Caco-2 (cell line): ENCODE measurements around the gene TADA2B. TPM values are rescaled to one million over a fixed set of nuclear protein-coding genes. Genes with fewer than 3 reads are reported as not detected.

Source experiments
- BruUV-seq: library from RNA; stranded (reverse); fragments of 400-500 nt; replicated peaks from 2 replicates; lab custom pipeline; 2021; lab: Mats Ljungman, UMichigan
- CTCF ChIA-PET: fragments of 300-600 bp; sonication (Branson Sonifier 250); formaldehyde crosslinking; loops from one replicate; lab custom pipeline; 2022; ENCODE audit warnings: antibody characterized with exemption; lab: Charles Lee
- POLR2A ChIA-PET: fragments of 300-600 bp; sonication (Branson Sonifier 250); formaldehyde crosslinking; loops from one replicate; lab custom pipeline; 2022; ENCODE audit warnings: antibody characterized with exemption; lab: Charles Lee
- DNase-seq, 2 experiments: peaks; one replicate each; pipeline versions ENCODE4 v3.0.0 to v3.0.0-alpha.2; 2020 to 2022
- H3K27me3 ChIP-seq: replicated peaks from 2 replicates; pipeline ENCODE4 v1.6.0; 2011; ENCODE audit warnings: low read length; ENCODE audit not compliant: control insufficient read depth, insufficient read depth
- H3K36me3 ChIP-seq: 2 replicates; pipeline ENCODE4 v1.5.1; 2011; ENCODE audit warnings: low read length; ENCODE audit not compliant: control insufficient read depth, insufficient read depth
- H3K4me1 ChIP-seq: fragments of 250-450 bp; sonication (Bioruptor Pico); 2 replicates; pipeline ENCODE4 v1.5.1; 2020; ENCODE audit warnings: mild to moderate bottlenecking
- H3K4me3 ChIP-seq: 2 replicates; pipeline ENCODE4 v1.5.1; 2011; ENCODE audit warnings: low read depth, mild to moderate bottlenecking, control low read depth, low read length
- H3K9me3 ChIP-seq: fragments of 250-450 bp; sonication (Bioruptor Pico); 2 replicates; pipeline ENCODE4 v1.5.1; 2020; ENCODE audit warnings: mild to moderate bottlenecking, moderate library complexity
- H3K27ac Mint-ChIP-seq: one replicate; pipeline ENCODE4 v1.8.0; 2022; ENCODE audit warnings: mixed read lengths; ENCODE audit not compliant: unreplicated experiment
- H3K27me3 Mint-ChIP-seq: one replicate; pipeline ENCODE4 v1.8.0; 2022; ENCODE audit warnings: mixed read lengths; ENCODE audit not compliant: insufficient read depth, unreplicated experiment
- H3K36me3 Mint-ChIP-seq: one replicate; pipeline ENCODE4 v1.8.0; 2022; ENCODE audit warnings: mild to moderate bottlenecking, mixed read lengths; ENCODE audit not compliant: insufficient read depth, unreplicated experiment
- H3K4me1 Mint-ChIP-seq: one replicate; pipeline ENCODE4 v1.8.0; 2022; ENCODE audit warnings: low read depth, mixed read lengths; ENCODE audit not compliant: unreplicated experiment
- H3K4me3 Mint-ChIP-seq: one replicate; pipeline ENCODE4 v1.8.0; 2022; ENCODE audit warnings: mild to moderate bottlenecking, moderate library complexity, mixed read lengths; ENCODE audit not compliant: unreplicated experiment
- H3K9me3 Mint-ChIP-seq: one replicate; pipeline ENCODE4 v1.8.0; 2022; ENCODE audit warnings: mixed read lengths; ENCODE audit not compliant: unreplicated experiment
- intact Hi-C: fragments of 100-400 bp; cut with micrococcal nuclease; formaldehyde crosslinking; loops from one replicate; pipeline ENCODE4 v1.10.0; 2022; ENCODE audit not compliant: unreplicated experiment
- total RNA-seq: library from RNA; stranded (reverse); gene quantifications from 2 replicates; pipeline ENCODE4 v1.2.3, GENCODE V29; 2022
- TF ChIP-seq, protein P1 (sequence below), 2 experiments: fragments of 200-600 bp in 1 of 2; IDR thresholded peaks; 1 replicate in 1 of 2; 2 replicates in 1 of 2; pipeline versions ENCODE4 v1.5.1 to v1.8.0; 2011 to 2022; ENCODE audit warnings: antibody characterized with exemption in 1 of 2, control low read depth in 1 of 2, inconsistent platforms in 1 of 2, low read depth in 1 of 2, low read length in 1 of 2, mild to moderate bottlenecking in 1 of 2, moderate library complexity in 1 of 2; ENCODE audit not compliant: insufficient read depth in 1 of 2, severe bottlenecking in 1 of 2, unreplicated experiment in 1 of 2

TADA2B gene
- total RNA-seq, 1 experiment from 2014 or later: 21.8 TPM

- no peaks in the 10 kb centered on the region for H3K9me3 ChIP-seq
- no peak overlapping the region for H3K4me3 ChIP-seq
- no peak overlapping the region for H3K27ac Mint-ChIP-seq
- H3K36me3 Mint-ChIP-seq: peaks cover 75% of the 10 kb centered on the region
- intact Hi-C loops: no loop called here
- POLR2A ChIA-PET: no interaction called here
- H3K4me1 ChIP-seq: peaks cover 23% of the 10 kb centered on the region
- CTCF ChIA-PET: no interaction called here
- no peak for DNase-seq
- no peaks in the 10 kb centered on the region for H3K27me3 ChIP-seq
- H3K4me1 Mint-ChIP-seq: peaks cover 22% of the 10 kb centered on the region
- H3K36me3 ChIP-seq: no peaks in the 10 kb centered on the region; the same call in none of the 2 replicates
- BruUV-seq: no TSS peak
- no peak overlapping the region for H3K4me3 Mint-ChIP-seq
- TF ChIP-seq, protein P1, sequence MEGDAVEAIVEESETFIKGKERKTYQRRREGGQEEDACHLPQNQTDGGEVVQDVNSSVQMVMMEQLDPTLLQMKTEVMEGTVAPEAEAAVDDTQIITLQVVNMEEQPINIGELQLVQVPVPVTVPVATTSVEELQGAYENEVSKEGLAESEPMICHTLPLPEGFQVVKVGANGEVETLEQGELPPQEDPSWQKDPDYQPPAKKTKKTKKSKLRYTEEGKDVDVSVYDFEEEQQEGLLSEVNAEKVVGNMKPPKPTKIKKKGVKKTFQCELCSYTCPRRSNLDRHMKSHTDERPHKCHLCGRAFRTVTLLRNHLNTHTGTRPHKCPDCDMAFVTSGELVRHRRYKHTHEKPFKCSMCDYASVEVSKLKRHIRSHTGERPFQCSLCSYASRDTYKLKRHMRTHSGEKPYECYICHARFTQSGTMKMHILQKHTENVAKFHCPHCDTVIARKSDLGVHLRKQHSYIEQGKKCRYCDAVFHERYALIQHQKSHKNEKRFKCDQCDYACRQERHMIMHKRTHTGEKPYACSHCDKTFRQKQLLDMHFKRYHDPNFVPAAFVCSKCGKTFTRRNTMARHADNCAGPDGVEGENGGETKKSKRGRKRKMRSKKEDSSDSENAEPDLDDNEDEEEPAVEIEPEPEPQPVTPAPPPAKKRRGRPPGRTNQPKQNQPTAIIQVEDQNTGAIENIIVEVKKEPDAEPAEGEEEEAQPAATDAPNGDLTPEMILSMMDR (IDR thresholded peaks at IDR 0.05; ENCODE audit: insufficient read depth in 1 of 2, low read depth in 1 of 2, low read length in 1 of 2, severe bottlenecking in 1 of 2, unreplicated experiment in 1 of 2): no peak
- H3K9me3 Mint-ChIP-seq: no peaks in the 10 kb centered on the region
- no peaks in the 10 kb centered on the region for H3K27me3 Mint-ChIP-seq
Observed at GRCh38 chr4:7024336-7024890, 18.8 kb upstream of the TADA2B start.

- Histone ChIP-seq H3K27me3 (no peaks in the 10 kb centered on the region), H3K9me3 (no peaks in the 10 kb centered on the region), H3K4me3 (no peak overlapping the region), H3K4me1 (peaks cover 23% of the 10 kb centered on the region), H3K36me3 (no peaks in the 10 kb centered on the region; the same call in none of the 2 replicates)
- no TSS peak for BruUV-seq
- TF ChIP-seq, protein P1 (IDR thresholded peaks at IDR 0.05; ENCODE audit: insufficient read depth in 1 of 2, low read depth in 1 of 2, low read length in 1 of 2, severe bottlenecking in 1 of 2, unreplicated experiment in 1 of 2): no peak
- intact Hi-C loops: no loop called here
- H3K27me3 Mint-ChIP-seq: no peaks in the 10 kb centered on the region
- H3K36me3 Mint-ChIP-seq: peaks cover 77% of the 10 kb centered on the region
- peaks cover 22% of the 10 kb centered on the region for H3K4me1 Mint-ChIP-seq
- no peaks in the 10 kb centered on the region for H3K9me3 Mint-ChIP-seq
- ChIA-PET POLR2A (no interaction called here), CTCF (no interaction called here)
- no peak overlapping the region for H3K4me3 Mint-ChIP-seq
- DNase-seq: no peak
- no peak overlapping the region for H3K27ac Mint-ChIP-seq
Observed at GRCh38 chr4:7025040-7025602, 18.1 kb upstream of the TADA2B start.

DNA sequence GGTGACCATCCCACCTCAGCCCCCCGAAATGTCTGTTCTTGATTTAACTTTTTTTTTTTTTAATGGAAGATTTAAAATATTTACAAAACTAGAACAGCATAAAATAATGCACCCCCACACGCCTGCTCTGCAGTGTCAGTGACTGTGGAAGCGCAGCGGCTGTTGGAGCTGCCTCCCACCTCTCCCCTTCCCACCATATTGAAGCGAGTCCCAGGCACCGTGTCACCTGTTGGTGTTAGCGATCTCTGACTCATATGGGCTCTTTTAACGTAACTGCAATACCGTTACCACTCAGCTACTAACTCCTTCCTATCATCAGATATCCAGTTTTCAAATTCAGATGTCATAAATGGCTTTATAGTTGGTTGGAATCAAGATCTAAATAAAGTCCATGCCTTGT, 17.1 kb upstream of the TADA2B start:
- intact Hi-C loops: no loop called here
- no peak overlapping the region for H3K4me3 Mint-ChIP-seq
- no peak overlapping the region for H3K4me3 ChIP-seq
- H3K9me3 ChIP-seq: no peaks in the 10 kb centered on the region
- peaks cover 16% of the 10 kb centered on the region for H3K4me1 ChIP-seq
- CTCF ChIA-PET: no interaction called here
- no TSS peak for BruUV-seq
- H3K27ac Mint-ChIP-seq: no peak overlapping the region
- no peaks in the 10 kb centered on the region for H3K27me3 Mint-ChIP-seq
- TF ChIP-seq, protein P1 (IDR thresholded peaks at IDR 0.05; ENCODE audit: insufficient read depth in 1 of 2, low read depth in 1 of 2, low read length in 1 of 2, severe bottlenecking in 1 of 2, unreplicated experiment in 1 of 2): no peak
- no peak for DNase-seq
- peaks cover 2% of the 10 kb centered on the region for H3K36me3 ChIP-seq
- peaks cover 13% of the 10 kb centered on the region for H3K4me1 Mint-ChIP-seq
- peaks cover 76% of the 10 kb centered on the region for H3K36me3 Mint-ChIP-seq
- POLR2A ChIA-PET: no interaction called here
- no peaks in the 10 kb centered on the region for H3K9me3 Mint-ChIP-seq
- H3K27me3 ChIP-seq: no peaks in the 10 kb centered on the region
